Tibial nerve (tissue), 3 donors: ENCODE data around the gene PROK2.

Source experiments
- CTCF ChIP-seq, 5 experiments: fragments of 200-600 bp in 3 of 5; fragments of 450-650 bp in 2 of 5; sonication (generic) in 3 of 5; IDR thresholded peaks; one replicate each; pipeline ENCODE4 v1.5.1; 2016 to 2019; ENCODE audit warnings: antibody characterized with exemption in 5 of 5, mild to moderate bottlenecking in 3 of 5, moderate library complexity in 2 of 5
- POLR2A ChIP-seq, 2 donors: fragments of 450-650 bp; IDR thresholded peaks; one replicate each; pipeline ENCODE4 v1.6.1; 2017; ENCODE audit warnings: antibody characterized with exemption in 2 of 2, mild to moderate bottlenecking in 2 of 2, moderate library complexity in 2 of 2

GRCh38 chr3:71784914-71785531 lies at the start of gene PROK2:
- TF ChIP-seq CTCF (IDR thresholded peaks at IDR 0.05) (no peak), POLR2A (IDR thresholded peaks at IDR 0.05) (no peak)
